Panc1 (cell line): ENCODE results near the gene LSM4. TPM values are rescaled to one million over a fixed set of nuclear protein-coding genes. Genes with fewer than 3 reads are reported as not detected.
A peak's percentile ranks its signal among the peaks of the same experiment; 100 is the strongest.

Source experiments
- ATAC-seq: fragments of 200-7000 bp; cut with Tn5 transposase; 2 replicates; pipeline ENCODE4 v1.9.1; 2020; ENCODE audit warnings: mild to moderate bottlenecking, moderate library complexity
- BruUV-seq: library from RNA; stranded (reverse); fragments of 400-500 nt; replicated peaks from 2 replicates; lab custom pipeline; 2021; lab: Mats Ljungman, UMichigan
- CTCF ChIA-PET: fragments of 300-600 bp; sonication (Branson Sonifier 250); formaldehyde crosslinking; loops from one replicate; lab custom pipeline; 2022; ENCODE audit warnings: antibody characterized with exemption; lab: Charles Lee
- POLR2A ChIA-PET: fragments of 300-600 bp; sonication (Branson Sonifier 250); formaldehyde crosslinking; loops from one replicate; lab custom pipeline; 2022; ENCODE audit warnings: antibody characterized with exemption; lab: Charles Lee
- DNase-seq: peaks from one replicate; pipeline ENCODE4 v3.0.0-alpha.2; 2010; ENCODE audit warnings: low read depth, low spot score
- H3K27ac ChIP-seq: 2 replicates; pipeline ENCODE4 v1.5.1; 2011; ENCODE audit warnings: mild to moderate bottlenecking, low read length, inconsistent platforms
- H3K27me3 ChIP-seq: fragments of 200-500 bp; sonication (Bioruptor generic); 2 replicates; pipeline ENCODE4 v1.6.0; 2014; ENCODE audit warnings: low read length, inconsistent platforms; ENCODE audit not compliant: control insufficient read depth, insufficient read depth
- H3K36me3 ChIP-seq: fragments of 200-500 bp; sonication (Bioruptor generic); 2 replicates; pipeline ENCODE4 v1.5.1; 2014; ENCODE audit warnings: inconsistent platforms, mild to moderate bottlenecking, low read length, moderate library complexity; ENCODE audit not compliant: control insufficient read depth, insufficient read depth
- H3K4me1 ChIP-seq: 2 replicates; pipeline ENCODE4 v1.5.1; 2011; ENCODE audit warnings: inconsistent platforms, mild to moderate bottlenecking, low read length, moderate library complexity; ENCODE audit not compliant: control insufficient read depth, insufficient read depth
- H3K4me3 ChIP-seq, 2 experiments: 2 replicates each; pipeline ENCODE4 v1.5.1; 2011 to 2012; ENCODE audit warnings: low read depth in 2 of 2, low read length in 2 of 2, mild to moderate bottlenecking in 2 of 2, inconsistent platforms in 1 of 2, moderate library complexity in 1 of 2
- H3K9me3 ChIP-seq: fragments of 200-500 bp; sonication (Bioruptor generic); 2 replicates; pipeline ENCODE4 v1.5.1; 2014; ENCODE audit warnings: low read depth, mild to moderate bottlenecking, inconsistent platforms, low read length, moderate library complexity; ENCODE audit not compliant: control insufficient read depth, insufficient read depth
- POLR2AphosphoS5 ChIP-seq: IDR thresholded peaks from 2 replicates; pipeline ENCODE4 v1.6.1; 2012; ENCODE audit warnings: mild to moderate bottlenecking, low read depth, low read length, moderate library complexity
- SIN3A ChIP-seq: IDR thresholded peaks from 2 replicates; pipeline ENCODE4 v1.6.1; 2012; ENCODE audit warnings: low read depth, mild to moderate bottlenecking, low read length, moderate library complexity, borderline replicate concordance; ENCODE audit not compliant: insufficient read depth
- TCF7L2 ChIP-seq: IDR thresholded peaks from 2 replicates; pipeline ENCODE4 v1.6.1; 2011; ENCODE audit warnings: mild to moderate bottlenecking, low read depth, low read length, inconsistent platforms
- in situ Hi-C: cut with HindIII; loops from 2 replicates; pipeline ENCODE4 v1.10.0; 2016; ENCODE audit warnings: low sequenced_read_pairs, low pct_unique_long_range_greater_than_20kb
- intact Hi-C: fragments of 100-400 bp; cut with micrococcal nuclease; formaldehyde crosslinking; loops from one replicate; pipeline ENCODE4 v1.10.0; 2022; ENCODE audit not compliant: unreplicated experiment
- total RNA-seq: library from RNA; stranded (reverse); gene quantifications from one replicate; pipeline ENCODE4 v1.2.1, GENCODE V29; 2021; ENCODE audit not compliant: unreplicated experiment
- TF ChIP-seq, protein P1 (sequence below): fragments of 450-650 bp; IDR thresholded peaks from 2 replicates; pipeline ENCODE4 v1.5.1; 2017; ENCODE audit warnings: mild to moderate bottlenecking
- TF ChIP-seq, protein P2 (sequence below), 2 experiments: IDR thresholded peaks; 2 replicates each; pipeline ENCODE4 v1.6.1; 2011 to 2012; ENCODE audit warnings: low read depth in 2 of 2, control low read depth in 1 of 2, low read length in 1 of 2, mild to moderate bottlenecking in 1 of 2, moderate library complexity in 1 of 2; ENCODE audit not compliant: insufficient read depth in 1 of 2

The LSM4 gene
- total RNA-seq, 1 experiment from 2014 or later = 209 TPM

DNA sequence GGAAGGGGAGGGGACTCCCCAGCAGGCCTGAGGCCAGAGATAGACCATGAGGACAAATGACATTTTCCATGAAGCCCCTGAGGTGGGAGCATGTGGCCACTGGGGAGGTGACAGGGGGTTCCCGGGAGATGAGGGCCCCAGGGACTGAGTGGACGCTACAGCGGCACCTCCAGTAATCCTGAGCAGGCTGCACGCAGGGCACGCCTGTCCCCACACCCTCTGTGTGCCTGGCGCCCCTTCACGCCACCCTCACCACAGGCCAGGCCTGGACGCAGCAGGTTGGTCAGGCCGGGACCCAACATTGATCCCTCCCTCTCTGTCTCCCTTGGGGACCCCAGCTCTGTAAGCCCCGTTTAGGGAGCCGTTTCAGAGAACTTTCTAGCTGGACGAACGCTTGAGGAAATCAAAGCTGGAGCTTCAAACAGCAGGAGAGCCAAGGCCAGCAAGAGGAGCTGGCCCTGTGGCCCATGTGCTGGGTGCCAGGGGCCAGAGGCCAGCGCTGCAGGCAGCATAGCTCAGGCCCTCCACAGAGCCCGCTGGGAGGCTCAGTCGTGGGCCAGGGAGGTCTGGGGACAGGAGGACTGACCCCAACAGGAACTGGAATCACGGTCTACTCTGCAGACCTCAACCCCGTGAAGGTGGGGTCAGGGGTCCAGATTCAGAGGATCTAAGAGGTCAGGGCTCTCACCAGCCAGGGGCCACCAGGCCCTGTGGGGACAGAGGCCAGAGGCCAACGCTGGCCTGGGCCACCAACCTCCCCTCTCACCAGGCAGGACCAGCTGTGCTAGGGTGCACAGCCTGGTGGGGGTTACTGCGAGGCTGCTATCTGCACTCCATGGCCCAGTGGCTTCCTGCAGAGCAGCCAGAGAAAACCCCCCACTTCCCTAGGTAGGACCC, 14.6 kb downstream of the LSM4 start:
- no TSS peak for BruUV-seq
- POLR2A ChIA-PET = no interaction called here
- CTCF ChIA-PET = interaction anchor here (0.5 kb wide), 1 partner anchor 883 kb away, joined by 4 read pairs; no protein-coding TSS in a partner anchor

DNA sequence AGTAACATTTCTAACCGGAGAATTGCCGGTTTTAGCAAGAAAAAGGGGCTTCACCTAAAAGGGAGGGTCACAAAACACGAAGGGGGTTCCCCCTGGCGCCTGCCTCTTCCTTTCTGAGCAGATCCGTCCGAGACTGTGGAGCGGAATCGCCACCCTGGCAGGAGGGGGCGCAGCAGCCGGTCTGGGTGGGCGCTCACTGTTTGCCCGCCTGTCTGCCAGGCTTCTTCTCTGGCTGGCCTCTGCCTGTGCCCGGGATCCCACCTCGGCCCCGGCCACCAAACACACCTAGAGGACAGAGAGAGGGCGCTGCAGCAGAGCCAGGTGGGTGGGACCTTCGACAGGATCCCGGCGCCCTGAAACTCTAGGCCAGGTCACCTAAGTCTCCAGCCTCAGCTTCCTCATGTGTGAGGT, 15.6 kb downstream of the LSM4 start:
- ChIA-PET POLR2A (no interaction called here), CTCF (interaction anchor here (0.6 to 1.1 kb wide), 2 partner anchors 28 to 460 kb away, joined by 3 to 5 read pairs; no protein-coding TSS in a partner anchor)
- Histone ChIP-seq H3K27me3 (no peaks in the 10 kb centered on the region), H3K27ac (peak overlapping the region; percentile 75), H3K36me3 (no peaks in the 10 kb centered on the region), H3K4me1 (peaks cover 52% of the 10 kb centered on the region), H3K4me3 (no peak overlapping the region), H3K9me3 (no peaks in the 10 kb centered on the region)
- in situ Hi-C loops (no loop called here), intact Hi-C loops (no loop called here)
- DNase-seq = no peak
- TF ChIP-seq POLR2AphosphoS5 = no peak
- no peak for TF ChIP-seq SIN3A
- TF ChIP-seq TCF7L2 = no peak
- TF ChIP-seq, protein P1, sequence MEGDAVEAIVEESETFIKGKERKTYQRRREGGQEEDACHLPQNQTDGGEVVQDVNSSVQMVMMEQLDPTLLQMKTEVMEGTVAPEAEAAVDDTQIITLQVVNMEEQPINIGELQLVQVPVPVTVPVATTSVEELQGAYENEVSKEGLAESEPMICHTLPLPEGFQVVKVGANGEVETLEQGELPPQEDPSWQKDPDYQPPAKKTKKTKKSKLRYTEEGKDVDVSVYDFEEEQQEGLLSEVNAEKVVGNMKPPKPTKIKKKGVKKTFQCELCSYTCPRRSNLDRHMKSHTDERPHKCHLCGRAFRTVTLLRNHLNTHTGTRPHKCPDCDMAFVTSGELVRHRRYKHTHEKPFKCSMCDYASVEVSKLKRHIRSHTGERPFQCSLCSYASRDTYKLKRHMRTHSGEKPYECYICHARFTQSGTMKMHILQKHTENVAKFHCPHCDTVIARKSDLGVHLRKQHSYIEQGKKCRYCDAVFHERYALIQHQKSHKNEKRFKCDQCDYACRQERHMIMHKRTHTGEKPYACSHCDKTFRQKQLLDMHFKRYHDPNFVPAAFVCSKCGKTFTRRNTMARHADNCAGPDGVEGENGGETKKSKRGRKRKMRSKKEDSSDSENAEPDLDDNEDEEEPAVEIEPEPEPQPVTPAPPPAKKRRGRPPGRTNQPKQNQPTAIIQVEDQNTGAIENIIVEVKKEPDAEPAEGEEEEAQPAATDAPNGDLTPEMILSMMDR = no peak; the same call in 1 of the 2 replicates
- TF ChIP-seq, protein P2, sequence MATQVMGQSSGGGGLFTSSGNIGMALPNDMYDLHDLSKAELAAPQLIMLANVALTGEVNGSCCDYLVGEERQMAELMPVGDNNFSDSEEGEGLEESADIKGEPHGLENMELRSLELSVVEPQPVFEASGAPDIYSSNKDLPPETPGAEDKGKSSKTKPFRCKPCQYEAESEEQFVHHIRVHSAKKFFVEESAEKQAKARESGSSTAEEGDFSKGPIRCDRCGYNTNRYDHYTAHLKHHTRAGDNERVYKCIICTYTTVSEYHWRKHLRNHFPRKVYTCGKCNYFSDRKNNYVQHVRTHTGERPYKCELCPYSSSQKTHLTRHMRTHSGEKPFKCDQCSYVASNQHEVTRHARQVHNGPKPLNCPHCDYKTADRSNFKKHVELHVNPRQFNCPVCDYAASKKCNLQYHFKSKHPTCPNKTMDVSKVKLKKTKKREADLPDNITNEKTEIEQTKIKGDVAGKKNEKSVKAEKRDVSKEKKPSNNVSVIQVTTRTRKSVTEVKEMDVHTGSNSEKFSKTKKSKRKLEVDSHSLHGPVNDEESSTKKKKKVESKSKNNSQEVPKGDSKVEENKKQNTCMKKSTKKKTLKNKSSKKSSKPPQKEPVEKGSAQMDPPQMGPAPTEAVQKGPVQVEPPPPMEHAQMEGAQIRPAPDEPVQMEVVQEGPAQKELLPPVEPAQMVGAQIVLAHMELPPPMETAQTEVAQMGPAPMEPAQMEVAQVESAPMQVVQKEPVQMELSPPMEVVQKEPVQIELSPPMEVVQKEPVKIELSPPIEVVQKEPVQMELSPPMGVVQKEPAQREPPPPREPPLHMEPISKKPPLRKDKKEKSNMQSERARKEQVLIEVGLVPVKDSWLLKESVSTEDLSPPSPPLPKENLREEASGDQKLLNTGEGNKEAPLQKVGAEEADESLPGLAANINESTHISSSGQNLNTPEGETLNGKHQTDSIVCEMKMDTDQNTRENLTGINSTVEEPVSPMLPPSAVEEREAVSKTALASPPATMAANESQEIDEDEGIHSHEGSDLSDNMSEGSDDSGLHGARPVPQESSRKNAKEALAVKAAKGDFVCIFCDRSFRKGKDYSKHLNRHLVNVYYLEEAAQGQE (IDR thresholded peaks at IDR 0.05; ENCODE audit: insufficient read depth in 1 of 2, low read depth in 2 of 2, low read length in 1 of 2) = no peak
- ATAC-seq = no peak
- BruUV-seq = no TSS peak

More for the DNA sequence above, 14.6 kb downstream of the LSM4 start:
- Histone ChIP-seq H3K9me3 (no peaks in the 10 kb centered on the region), H3K27ac (peak overlapping the region; percentile 39), H3K4me1 (peaks cover 48% of the 10 kb centered on the region), H3K27me3 (no peaks in the 10 kb centered on the region), H3K36me3 (no peaks in the 10 kb centered on the region), H3K4me3 (no peak overlapping the region)
- in situ Hi-C loops (no loop called here), intact Hi-C loops (no loop called here)
- DNase-seq (no peak), ATAC-seq (no peak)
- TF ChIP-seq, protein P2 (IDR thresholded peaks at IDR 0.05; ENCODE audit: insufficient read depth in 1 of 2, low read depth in 2 of 2, low read length in 1 of 2) = no peak
- TF ChIP-seq, protein P1 = no peak
- no peak for TF ChIP-seq SIN3A
- no peak for TF ChIP-seq TCF7L2
- TF ChIP-seq POLR2AphosphoS5 = no peak
